Activated effector memory CD4-positive, alpha-beta T cell treated with Interleukin-2 at 50 U/mL for 16 hours (primary cell): ENCODE data around the gene SNX6.
"Not testable (repeated sequence)": the region's sequence is repeated elsewhere in the genome, so short reads cannot be mapped to it uniquely, and the experiment has no call there.

ENCODE experiments used
- DNase-seq: peaks from one replicate; pipeline ENCODE4 v3.0.0-alpha.2; 2020

SNX6 gene

GRCh38 chr14:34629657-34630529 is at the start of gene SNX6:
Gene SNX6, minus strand, starts transcription at chr14:34630148. Its CDS starts 32 bp downstream, at chr14:34630116.
- peak; percentile 77 for DNase-seq

GRCh38 chr14:34678735-34679134 is 48.8 kb upstream of the SNX6 start:
- DNase-seq: no peak

- no peak for DNase-seq
Observed at GRCh38 chr14:34678306-34678705, 48.4 kb upstream of the SNX6 start.

- no peak for DNase-seq
Observed at GRCh38 chr14:34676516-34677211, 46.7 kb upstream of the SNX6 start.

- DNase-seq: no peak
Observed at GRCh38 chr14:34673702-34674101, 43.8 kb upstream of the SNX6 start.

GRCh38 chr14:34671716-34672115 is 41.8 kb upstream of the SNX6 start:
- no peak for DNase-seq

GRCh38 chr14:34668111-34668510 is 38.2 kb upstream of the SNX6 start:
- no peak for DNase-seq

- no peak for DNase-seq
Observed at GRCh38 chr14:34667007-34667406, 37.1 kb upstream of the SNX6 start.

- no peak for DNase-seq
Observed at GRCh38 chr14:34665785-34666435, 36.0 kb upstream of the SNX6 start.

GRCh38 chr14:34662561-34663088 is 32.7 kb upstream of the SNX6 start:
- DNase-seq: no peak

GRCh38 chr14:34660796-34661195 is 30.8 kb upstream of the SNX6 start:
- DNase-seq: no peak

- DNase-seq: no peak
Observed at GRCh38 chr14:34655959-34656358, 26.0 kb upstream of the SNX6 start.

- not testable (repeated sequence) for DNase-seq
Observed at GRCh38 chr14:34653073-34653472, 23.1 kb upstream of the SNX6 start.

GRCh38 chr14:34652348-34652747 is 22.4 kb upstream of the SNX6 start:
- DNase-seq: not testable (repeated sequence)

GRCh38 chr14:34650786-34651584 is 21.0 kb upstream of the SNX6 start:
- DNase-seq: no peak

GRCh38 chr14:34650006-34650405 is 20.1 kb upstream of the SNX6 start:
- DNase-seq: not testable (repeated sequence)

- DNase-seq: no peak
Observed at GRCh38 chr14:34649344-34649743, 19.4 kb upstream of the SNX6 start.

- DNase-seq: no peak
Observed at GRCh38 chr14:34646570-34647255, 16.8 kb upstream of the SNX6 start.

GRCh38 chr14:34643361-34643760 is 13.4 kb upstream of the SNX6 start:
- no peak for DNase-seq

- no peak for DNase-seq
Observed at GRCh38 chr14:34642595-34642994, 12.6 kb upstream of the SNX6 start.

- no peak for DNase-seq
Observed at GRCh38 chr14:34640826-34641225, 10.9 kb upstream of the SNX6 start.

GRCh38 chr14:34634360-34634771 is 4.4 kb upstream of the SNX6 start:
- not testable (repeated sequence) for DNase-seq
